ENCODE results near the gene ZNF384.

ZNF384 gene

DNA sequence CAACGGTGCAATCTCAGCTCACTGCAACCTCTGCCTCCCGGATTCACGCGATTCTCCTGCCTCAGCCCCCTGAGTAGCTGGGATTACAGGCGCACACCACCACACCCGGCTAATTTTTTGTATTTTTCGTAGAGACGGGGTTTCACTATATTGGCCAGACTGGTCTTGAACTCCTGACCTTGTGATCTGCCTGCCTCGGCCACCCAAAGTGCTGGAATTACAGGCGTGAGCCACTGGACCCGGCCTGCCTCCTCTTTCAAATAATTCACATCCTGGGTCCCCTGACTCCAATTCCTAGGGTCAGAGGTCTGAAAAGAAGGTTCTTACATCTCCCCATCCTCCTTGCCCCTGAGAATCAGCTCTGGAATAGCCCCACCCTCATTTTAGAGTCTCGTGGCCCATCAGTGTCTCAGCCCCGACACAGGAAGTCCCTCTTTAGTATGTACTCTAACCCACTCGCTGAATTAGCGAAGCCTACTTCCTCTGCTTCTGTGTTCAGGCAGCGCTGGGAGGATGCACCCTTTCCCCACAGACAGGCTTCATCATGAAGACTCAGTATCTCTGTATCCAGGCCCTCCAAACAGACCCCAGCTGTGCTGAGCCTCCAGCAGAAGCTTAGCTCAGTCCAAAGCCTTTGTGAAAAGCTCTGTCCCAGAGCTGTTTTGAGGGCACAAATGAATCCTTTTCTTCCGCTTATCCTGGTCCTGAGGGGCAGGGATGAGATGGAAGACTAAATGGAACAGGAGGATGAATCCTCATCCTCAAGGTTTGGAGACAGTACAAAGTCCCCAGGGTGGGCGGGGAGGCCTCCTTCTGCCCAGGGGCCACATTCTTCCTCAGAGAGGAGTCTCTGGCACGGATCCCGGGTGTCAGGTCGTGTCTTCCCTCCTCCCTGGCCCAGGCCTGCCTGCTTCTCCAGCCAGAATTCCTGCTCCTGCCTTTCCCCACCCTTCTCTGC, 56.9 kb downstream of the ZNF384 start:
- Mint-ChIP-seq H3K4me1 (peaks cover 53% of the 10 kb centered on the region), H3K27ac (peak overlapping the region; percentile 94), H3K36me3 (ENCODE audit: low read depth) (no peaks in the 10 kb centered on the region), H3K9me3 (no peaks in the 10 kb centered on the region), H3K27me3 (ENCODE audit: low read depth, poor library complexity) (peaks cover 8% of the 10 kb centered on the region), H3K4me3 (no peak overlapping the region)
- DNase-seq: no peak
- TF ChIP-seq, protein P1, sequence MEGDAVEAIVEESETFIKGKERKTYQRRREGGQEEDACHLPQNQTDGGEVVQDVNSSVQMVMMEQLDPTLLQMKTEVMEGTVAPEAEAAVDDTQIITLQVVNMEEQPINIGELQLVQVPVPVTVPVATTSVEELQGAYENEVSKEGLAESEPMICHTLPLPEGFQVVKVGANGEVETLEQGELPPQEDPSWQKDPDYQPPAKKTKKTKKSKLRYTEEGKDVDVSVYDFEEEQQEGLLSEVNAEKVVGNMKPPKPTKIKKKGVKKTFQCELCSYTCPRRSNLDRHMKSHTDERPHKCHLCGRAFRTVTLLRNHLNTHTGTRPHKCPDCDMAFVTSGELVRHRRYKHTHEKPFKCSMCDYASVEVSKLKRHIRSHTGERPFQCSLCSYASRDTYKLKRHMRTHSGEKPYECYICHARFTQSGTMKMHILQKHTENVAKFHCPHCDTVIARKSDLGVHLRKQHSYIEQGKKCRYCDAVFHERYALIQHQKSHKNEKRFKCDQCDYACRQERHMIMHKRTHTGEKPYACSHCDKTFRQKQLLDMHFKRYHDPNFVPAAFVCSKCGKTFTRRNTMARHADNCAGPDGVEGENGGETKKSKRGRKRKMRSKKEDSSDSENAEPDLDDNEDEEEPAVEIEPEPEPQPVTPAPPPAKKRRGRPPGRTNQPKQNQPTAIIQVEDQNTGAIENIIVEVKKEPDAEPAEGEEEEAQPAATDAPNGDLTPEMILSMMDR (IDR thresholded peaks at IDR 0.05): no peak

DNA sequence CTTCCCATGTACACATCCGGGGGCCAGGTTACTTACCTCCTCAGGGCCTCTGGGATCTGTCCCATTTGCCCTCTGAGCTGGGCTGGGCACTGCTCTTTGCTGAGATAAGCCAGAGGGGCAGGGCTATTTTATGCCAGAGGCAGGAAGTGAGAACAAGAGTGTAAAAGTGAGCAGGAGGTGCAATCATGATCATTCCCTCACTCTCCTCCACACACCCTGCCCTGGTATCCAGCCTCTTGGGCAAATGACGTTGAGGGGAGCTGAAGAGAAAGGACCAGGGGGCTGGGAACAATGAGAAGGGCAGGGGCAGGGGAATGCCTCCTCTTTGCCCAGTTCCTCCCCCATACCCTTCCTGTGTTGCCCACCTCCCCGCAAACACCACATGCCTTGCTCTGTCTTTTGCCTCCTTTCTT, 57.6 kb downstream of the ZNF384 start:
- H3K4me3 Mint-ChIP-seq: no peak overlapping the region
- TF ChIP-seq, protein P1 (IDR thresholded peaks at IDR 0.05): no peak
- H3K9me3 Mint-ChIP-seq: no peaks in the 10 kb centered on the region
- no peaks in the 10 kb centered on the region for H3K36me3 Mint-ChIP-seq (ENCODE audit: low read depth)
- peaks cover 5% of the 10 kb centered on the region for H3K27me3 Mint-ChIP-seq (ENCODE audit: low read depth, poor library complexity)
- H3K4me1 Mint-ChIP-seq: peaks cover 56% of the 10 kb centered on the region
- no peak for DNase-seq
- peak overlapping the region; percentile 94 for H3K27ac Mint-ChIP-seq

DNA sequence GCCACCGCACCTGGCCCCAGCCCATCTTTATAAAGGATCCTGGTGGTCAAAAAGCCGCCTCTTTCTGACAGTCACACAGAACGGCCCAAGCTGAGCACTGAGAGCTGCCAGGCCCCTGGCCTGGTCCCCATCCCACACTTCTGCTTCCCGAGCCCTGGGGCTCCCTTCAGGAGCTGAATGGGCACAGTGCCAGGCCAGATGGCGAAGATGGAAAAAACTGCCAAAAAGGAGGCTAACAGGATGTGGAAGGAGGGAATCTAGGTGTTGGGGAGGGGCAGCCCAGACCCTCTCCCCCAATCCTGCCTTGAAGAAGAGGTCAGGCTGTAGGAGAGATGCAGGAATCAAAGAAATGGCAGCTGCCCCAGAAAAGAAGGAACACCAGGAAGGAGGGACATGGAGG, 58.4 kb downstream of the ZNF384 start:
- Mint-ChIP-seq H3K27me3 (ENCODE audit: low read depth, poor library complexity) (peaks cover 4% of the 10 kb centered on the region), H3K4me1 (peaks cover 51% of the 10 kb centered on the region), H3K4me3 (no peak overlapping the region), H3K9me3 (no peaks in the 10 kb centered on the region), H3K36me3 (ENCODE audit: low read depth) (no peaks in the 10 kb centered on the region), H3K27ac (peak overlapping the region; percentile 73)
- TF ChIP-seq, protein P1 (IDR thresholded peaks at IDR 0.05): no peak
- DNase-seq: no peak

DNA sequence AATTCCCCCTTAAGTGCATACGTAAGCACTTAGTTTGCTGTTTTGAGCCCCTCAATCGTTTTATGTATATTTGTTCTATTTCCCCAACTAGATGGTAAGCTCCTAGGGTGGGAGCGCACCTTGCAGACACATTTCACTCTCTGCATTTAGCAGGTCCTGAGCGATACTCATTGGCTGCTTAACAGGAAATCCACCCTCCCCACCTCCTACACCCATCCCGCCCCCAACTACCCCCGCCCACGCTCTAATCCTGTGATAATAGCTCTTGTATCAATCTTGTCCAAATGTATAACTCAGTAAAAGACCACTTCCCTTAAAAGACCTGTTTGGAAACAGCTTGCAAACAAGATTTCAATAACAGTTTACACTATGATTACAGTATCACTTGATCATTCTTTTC, 61.6 kb downstream of the ZNF384 start:
- H3K4me3 Mint-ChIP-seq: no peak overlapping the region
- H3K4me1 Mint-ChIP-seq: peaks cover 32% of the 10 kb centered on the region
- TF ChIP-seq, protein P1 (IDR thresholded peaks at IDR 0.05): no peak
- H3K27ac Mint-ChIP-seq: no peak overlapping the region
- no peaks in the 10 kb centered on the region for H3K36me3 Mint-ChIP-seq (ENCODE audit: low read depth)
- no peak for DNase-seq
- peaks cover 4% of the 10 kb centered on the region for H3K27me3 Mint-ChIP-seq (ENCODE audit: low read depth, poor library complexity)
- no peaks in the 10 kb centered on the region for H3K9me3 Mint-ChIP-seq

DNA sequence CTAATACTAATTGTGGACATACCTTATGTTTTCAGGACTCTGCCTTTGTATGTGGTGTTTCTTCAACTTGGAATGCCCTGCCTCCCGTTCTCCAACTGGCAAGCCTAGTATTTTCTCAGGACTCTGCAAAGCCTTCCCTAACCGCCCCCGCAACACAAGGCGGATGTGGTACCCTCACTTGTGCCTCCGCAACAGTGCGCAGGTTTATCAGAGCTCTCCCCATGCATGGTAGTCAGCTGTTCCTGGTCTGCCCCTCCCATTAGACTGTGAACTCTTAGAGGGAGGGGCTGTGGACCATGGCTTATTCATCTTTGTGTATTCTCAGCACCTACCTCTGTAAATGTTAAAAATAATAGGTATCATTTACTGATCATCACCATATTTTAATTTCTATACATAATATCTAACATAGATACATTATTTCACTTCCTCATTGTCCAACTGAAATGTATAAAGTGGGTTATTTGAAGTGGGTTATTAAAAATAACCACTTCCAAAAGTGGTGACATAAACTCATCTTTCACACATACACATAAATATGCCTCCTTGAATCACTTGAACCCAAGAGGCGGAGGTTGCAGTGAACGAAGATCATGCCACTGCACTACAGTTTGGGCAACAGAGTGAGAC, 62.4 kb downstream of the ZNF384 start:
- no peaks in the 10 kb centered on the region for H3K9me3 Mint-ChIP-seq
- H3K27ac Mint-ChIP-seq: peak overlapping the region; percentile 53
- TF ChIP-seq, protein P1 (IDR thresholded peaks at IDR 0.05): no peak
- H3K4me3 Mint-ChIP-seq: no peak overlapping the region
- peaks cover 23% of the 10 kb centered on the region for H3K4me1 Mint-ChIP-seq
- no peak for DNase-seq
- peaks cover 4% of the 10 kb centered on the region for H3K27me3 Mint-ChIP-seq (ENCODE audit: low read depth, poor library complexity)
- H3K36me3 Mint-ChIP-seq (ENCODE audit: low read depth): no peaks in the 10 kb centered on the region
